ENCODE data around the gene IGF2BP2.
"Not testable (repeated sequence)": the region's sequence is repeated elsewhere in the genome, so short reads cannot be mapped to it uniquely, and the experiment has no call there.

Gene IGF2BP2

DNA sequence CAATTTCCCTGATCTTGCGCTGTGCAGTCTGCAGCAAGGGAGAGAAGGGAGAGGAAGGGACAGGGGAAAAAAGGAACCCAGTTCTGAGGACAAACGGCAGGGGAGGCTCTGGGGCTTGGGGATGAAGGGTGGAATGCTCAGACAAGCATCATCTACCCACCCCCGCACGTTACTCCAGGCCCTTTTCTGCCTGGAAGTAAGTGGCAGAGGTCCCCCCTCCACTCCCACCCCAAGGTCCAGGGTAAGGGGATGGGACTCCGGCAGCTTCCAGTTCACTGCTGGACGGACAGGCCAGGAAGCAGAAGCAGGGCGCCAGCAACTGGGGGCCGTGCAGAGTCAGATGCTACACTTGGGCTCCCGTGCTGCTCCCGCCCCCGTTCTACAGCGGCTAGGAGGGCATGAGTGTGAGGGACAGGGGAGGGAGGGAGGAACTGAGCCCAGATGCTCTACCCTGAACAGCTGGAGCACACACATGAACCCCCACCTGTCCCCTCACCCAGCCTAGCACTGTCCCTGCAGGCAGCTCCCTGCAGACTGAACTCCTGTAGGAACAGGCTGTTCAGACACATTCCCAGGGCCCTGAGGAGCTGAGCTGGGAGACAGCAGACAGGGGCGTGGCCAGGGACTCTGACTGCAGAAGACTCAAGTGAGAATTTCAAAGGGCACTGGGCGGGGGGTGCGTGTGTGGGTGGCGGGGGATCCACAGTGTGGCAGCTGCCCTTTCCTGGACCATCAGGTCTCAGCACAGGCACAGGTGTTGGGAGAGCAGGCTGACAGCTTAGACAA, 179.1 kb downstream of the IGF2BP2 start:
- FAIRE-seq, result no peak
- no peak for DNase-seq (ENCODE audit: insufficient read length, low spot score)

DNA sequence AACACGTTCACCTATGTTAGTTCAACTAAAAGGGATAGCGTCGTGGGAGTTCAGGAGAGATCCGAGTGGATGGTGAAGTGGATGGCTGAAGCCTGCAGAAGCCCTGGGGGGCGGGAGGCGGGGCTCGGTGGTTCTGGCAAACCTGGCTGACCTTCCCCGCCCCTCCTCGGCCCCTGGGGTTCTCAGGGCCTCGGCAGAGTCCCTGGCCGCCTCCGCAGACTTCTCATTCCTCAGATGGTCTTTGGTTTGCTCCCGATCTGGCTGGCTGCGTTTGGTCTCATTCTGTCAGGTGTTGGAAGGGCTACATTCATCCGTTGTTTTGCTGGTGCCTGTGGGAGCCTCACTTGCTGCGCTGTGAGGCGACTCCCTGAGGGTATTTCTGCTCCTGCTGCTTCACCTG, 179.7 kb downstream of the IGF2BP2 start:
- not testable (repeated sequence) for FAIRE-seq

More for the DNA sequence above, 179.1 kb downstream of the IGF2BP2 start:
- TF ChIP-seq, protein P1, sequence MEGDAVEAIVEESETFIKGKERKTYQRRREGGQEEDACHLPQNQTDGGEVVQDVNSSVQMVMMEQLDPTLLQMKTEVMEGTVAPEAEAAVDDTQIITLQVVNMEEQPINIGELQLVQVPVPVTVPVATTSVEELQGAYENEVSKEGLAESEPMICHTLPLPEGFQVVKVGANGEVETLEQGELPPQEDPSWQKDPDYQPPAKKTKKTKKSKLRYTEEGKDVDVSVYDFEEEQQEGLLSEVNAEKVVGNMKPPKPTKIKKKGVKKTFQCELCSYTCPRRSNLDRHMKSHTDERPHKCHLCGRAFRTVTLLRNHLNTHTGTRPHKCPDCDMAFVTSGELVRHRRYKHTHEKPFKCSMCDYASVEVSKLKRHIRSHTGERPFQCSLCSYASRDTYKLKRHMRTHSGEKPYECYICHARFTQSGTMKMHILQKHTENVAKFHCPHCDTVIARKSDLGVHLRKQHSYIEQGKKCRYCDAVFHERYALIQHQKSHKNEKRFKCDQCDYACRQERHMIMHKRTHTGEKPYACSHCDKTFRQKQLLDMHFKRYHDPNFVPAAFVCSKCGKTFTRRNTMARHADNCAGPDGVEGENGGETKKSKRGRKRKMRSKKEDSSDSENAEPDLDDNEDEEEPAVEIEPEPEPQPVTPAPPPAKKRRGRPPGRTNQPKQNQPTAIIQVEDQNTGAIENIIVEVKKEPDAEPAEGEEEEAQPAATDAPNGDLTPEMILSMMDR (IDR thresholded peaks at IDR 0.05; ENCODE audit: insufficient read depth, missing control alignments), result no peak

DNA sequence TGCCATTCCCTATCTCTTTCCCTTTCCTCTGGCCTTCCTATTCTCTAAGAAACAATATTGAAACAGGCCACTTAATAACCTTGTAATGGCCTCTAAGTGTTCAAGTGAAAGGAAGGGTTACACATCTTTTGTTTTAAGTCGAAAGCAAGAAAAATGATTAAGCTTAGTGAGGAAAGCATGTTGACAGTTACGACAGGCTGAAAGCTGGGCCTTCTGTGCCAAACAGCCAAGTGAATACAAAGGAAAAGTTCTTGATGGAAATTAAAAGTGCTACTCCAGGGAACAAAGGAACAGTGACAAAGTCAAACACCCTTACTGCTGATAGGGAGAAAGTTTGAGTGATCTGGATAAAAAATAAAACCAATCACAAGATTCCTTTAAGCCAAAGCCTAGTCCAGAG, 184.5 kb downstream of the IGF2BP2 start:
- DNase-seq (ENCODE audit: insufficient read length, low spot score) (no peak), FAIRE-seq (no peak)
- TF ChIP-seq, protein P1 (IDR thresholded peaks at IDR 0.05; ENCODE audit: insufficient read depth, missing control alignments), result no peak

More for the DNA sequence above, 179.7 kb downstream of the IGF2BP2 start:
- DNase-seq (ENCODE audit: insufficient read length, low spot score), result not testable (repeated sequence)

DNA sequence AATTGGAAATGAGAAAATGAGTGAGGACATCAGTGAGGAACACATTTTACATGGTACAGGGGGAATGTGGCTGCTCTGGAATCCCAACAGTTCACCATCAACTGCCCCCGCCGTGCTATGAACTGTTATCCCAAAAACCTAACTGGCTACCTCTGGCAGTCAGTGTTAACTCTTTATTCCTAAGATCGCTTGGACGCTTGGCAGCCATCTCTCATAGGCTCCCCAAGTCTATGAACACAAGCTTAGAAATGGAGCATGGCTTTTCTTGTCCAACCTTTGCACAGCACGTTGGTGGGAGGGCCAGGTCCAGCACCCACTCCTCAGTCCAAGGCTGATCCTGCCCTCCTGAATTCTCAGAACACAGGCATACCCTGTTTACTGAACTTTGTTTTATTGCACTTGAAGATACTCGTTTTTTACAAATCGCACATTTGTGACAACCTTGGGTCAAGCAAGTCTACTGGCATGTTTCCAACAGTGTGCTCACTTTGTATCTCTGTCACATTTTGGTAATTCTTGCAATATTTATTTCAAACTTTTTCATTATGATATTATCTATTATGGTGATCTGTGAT, 185.1 kb downstream of the IGF2BP2 start:
- TF ChIP-seq, protein P1 (IDR thresholded peaks at IDR 0.05; ENCODE audit: insufficient read depth, missing control alignments), result no peak
- DNase-seq (ENCODE audit: insufficient read length, low spot score) (no peak), FAIRE-seq (no peak)

DNA sequence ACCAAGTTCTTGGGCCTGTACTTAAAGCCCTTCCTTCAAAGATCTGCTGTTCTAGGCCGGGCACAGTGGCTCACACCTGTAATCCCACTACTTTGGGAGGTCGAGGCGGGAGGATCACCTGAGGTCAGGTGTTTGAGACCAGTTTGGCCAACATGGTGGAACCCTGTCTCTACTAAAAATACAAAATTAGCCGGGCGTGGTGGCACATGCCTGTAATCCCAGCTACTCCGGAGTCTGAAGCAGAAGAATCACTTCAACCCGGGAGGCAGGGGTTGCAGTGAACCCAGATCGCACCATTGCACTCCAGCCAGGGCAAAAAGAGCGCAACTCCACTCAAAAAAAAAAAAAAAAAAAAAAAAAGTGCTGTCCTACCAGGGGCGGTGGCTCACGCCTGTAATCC, 186.2 kb downstream of the IGF2BP2 start:
- not testable (repeated sequence) for FAIRE-seq; DNase-seq (ENCODE audit: insufficient read length, low spot score)

DNA sequence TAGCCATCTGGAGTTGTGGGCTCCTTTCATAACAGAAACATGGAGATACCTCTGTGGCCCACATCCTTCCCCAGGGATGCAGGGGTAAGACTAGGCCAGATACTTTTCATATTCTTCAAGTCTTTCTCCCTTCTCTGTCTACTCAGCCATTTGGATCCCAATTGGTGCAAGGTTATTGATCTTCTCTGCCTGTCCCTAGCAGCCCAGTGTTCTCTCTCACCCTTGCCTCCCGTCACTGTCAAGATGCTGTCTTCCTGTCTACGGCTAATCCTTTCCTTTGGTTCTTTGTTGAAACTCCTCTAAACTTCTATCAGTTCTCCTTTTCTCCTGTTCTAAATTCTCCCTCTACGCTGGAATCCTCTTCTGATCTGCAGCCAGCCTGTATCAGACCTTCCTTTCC, 187.5 kb downstream of the IGF2BP2 start:
- DNase-seq (ENCODE audit: insufficient read length, low spot score), result no peak
- TF ChIP-seq, protein P1 (IDR thresholded peaks at IDR 0.05; ENCODE audit: insufficient read depth, missing control alignments), result no peak
- FAIRE-seq, result no peak

DNA sequence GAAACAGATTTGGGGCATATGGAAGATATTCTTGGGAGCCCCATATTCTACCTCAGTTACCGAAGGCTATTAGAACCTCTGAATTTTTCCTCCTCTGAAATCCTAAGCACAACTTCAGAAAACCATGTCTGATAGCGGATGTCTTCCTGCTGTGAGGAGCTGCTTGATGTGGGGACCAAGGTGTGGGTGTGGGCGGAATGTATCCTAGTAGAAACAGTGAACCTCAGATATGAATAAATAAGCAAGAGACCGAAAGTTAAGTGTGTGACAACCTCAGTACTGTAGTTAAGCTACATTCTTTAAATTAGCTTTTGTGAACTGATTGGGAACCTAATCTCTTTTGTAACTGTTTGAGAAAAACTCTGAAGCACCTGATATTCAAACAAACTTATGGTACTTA, 191.8 kb downstream of the IGF2BP2 start:
- TF ChIP-seq, protein P1 (IDR thresholded peaks at IDR 0.05; ENCODE audit: insufficient read depth, missing control alignments), result no peak
- FAIRE-seq (no peak), DNase-seq (ENCODE audit: insufficient read length, low spot score) (no peak)

DNA sequence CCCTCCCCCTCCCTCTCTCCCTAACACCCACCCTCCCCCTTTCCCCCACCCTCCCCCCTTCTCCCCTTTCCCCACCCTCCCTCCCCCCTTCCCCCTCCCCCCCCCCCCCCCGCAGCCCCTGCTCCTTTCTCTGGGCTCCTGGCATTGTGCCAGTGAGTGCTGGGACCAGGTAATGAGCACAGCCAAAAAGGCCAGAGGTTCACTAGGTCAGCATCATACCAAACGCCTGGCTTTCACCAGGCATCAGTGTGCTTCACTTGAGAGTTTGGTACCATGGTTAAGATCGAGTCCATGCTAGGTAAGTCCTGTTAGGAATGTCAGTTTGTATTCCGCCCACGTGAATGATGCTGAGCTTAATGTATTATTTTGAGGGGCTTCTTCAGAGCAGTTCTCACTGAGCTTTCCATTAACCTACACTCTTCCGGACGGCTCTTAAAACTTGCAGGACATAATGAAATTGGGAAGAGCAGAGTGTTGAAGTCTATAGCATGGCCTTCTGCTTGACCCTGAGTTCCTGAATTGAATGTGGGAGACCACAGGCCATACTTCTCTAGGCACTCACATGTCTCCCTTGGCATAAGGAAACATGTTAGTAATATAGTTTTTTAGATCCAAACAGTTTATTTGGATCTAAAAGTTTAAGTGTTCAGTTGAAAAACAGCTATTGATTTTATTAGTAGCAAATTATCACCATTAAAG, 193.2 kb downstream of the IGF2BP2 start:
- FAIRE-seq, result no peak
- TF ChIP-seq, protein P1 (IDR thresholded peaks at IDR 0.05; ENCODE audit: insufficient read depth, missing control alignments), result no peak
- DNase-seq (ENCODE audit: insufficient read length, low spot score), result no peak

Data from D721Med (cell line).